Bone marrow (tissue), 2 donors: Measurements from ENCODE around the gene PTPRE.
A peak's percentile ranks its signal among the peaks of the same experiment; 100 is the strongest.

ENCODE experiments used
- DNase-seq, 2 donors: peaks; one replicate each; lab custom pipeline; 2025; lab: John Stamatoyannopoulos, UW

PTPRE gene

DNA sequence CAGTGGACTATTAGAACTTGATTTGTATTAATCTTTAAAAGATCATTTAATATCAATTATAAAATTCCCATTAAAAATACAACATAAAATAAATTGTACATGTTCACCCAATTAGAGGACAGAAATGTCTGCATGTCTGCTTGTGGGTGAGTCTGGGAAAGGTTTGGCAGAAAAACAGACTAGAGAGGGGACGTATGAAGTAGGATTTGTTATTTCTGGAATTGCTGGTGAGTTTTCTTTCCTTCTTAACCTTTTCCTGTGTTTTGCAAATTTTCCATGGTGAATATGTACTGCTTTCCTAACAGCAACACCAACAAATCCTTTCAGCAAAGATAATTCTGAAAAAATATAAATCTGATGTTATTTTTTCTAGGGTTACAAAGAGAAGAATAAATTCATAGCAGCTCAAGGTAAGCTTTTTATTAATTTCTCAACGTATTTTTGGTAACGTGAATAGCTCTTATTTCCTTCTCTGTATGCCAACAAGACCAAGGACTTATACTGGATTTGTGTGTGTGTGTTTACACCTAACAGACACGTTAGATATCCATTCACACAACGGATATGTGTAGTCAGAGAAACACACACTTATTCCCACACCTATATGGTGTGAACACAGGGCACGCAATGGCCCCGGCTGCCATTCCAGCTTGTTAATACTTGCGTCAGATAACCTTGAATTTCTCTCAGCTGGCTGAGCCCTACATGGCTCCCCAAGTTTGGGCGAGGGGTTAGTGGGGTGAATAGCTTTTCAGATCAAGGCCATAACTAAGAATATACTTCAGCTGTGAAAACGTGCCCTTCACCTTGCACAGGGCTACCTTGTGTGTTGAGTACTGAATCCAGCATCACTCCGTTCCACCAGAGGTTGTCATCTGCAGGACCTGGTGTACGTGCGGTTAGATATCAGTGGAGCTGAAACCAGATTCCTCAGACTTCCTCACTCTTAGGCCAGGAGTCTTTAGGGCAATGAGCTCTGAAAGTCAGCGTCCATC, 154.7 kb downstream of the PTPRE start:
- no peak for DNase-seq

DNA sequence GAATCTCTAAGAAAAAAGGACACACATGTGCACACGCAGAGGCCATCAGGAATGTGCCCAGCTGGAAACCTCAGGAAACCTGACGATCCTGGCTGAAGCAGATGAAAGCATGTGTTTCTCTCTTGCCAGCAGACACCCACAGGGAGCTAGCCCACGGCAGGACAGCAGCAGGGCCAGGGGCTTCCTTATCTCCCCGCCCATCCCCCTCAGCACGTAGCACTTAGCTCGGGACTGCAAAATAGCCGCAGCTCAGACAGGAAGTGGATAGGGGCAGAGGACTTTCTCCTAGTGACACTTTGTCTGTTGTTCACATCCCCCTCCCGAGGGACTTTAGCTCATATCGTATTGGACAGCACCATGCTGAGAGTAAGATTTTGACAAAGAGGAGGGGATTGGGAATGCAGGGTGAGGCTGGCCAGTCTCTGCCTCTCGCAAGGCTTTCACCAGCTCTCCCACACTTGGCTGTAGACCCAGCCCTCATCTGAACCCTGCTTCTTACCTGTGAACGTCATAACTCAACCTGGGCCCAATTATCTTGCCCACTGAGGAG, 155.5 kb downstream of the PTPRE start:
- no peak for DNase-seq

DNA sequence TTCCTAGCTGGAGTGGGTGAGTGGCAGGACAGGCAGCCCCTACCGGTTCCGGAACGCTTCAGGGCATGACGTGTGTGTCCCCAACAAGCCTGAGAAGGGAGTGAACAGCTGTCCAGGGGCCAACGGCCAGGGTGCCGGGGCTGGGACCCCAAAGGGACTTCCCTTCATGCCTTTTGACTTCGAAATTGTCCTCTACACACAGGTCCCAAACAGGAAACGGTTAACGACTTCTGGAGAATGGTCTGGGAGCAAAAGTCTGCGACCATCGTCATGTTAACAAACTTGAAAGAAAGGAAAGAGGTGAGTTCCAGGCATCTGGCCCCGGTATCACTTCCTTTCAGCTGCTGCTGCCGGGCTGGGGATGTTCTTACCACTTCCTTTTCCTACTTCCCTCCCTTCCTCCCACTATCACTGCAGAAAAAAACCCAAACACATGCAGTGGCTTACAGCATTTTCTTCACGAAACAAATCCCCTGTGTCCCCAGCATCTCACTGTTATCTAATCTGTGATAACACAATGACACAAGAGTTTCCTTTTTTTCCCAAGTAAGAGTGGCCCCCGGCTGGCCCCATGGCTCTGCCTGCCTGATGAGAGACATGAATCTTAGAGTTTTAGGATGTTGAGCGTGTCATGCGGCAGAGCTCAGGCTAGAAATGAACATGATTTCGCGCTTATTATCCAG, 156.1 kb downstream of the PTPRE start:
- peak; percentile 63 to 65 for DNase-seq

DNA sequence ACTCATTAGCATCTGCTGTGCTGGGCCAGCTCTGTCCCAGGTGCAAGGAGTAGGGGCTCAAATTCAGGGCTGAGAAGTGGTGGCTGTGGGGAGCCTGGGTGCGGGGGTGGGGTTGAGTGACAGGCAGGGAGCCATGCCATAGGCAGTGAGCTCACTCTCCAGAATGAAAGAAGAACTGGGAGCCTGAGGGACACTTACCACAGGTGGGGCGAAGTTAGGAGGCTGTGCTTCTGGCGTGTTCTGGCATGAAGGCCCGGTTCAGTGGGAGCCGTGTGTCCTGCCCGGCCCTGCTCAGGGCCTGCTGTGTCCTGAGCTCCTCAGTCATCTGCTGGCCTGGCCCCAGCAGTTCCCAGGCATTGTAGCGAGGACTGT, 156.8 kb downstream of the PTPRE start:
- DNase-seq: no peak

DNA sequence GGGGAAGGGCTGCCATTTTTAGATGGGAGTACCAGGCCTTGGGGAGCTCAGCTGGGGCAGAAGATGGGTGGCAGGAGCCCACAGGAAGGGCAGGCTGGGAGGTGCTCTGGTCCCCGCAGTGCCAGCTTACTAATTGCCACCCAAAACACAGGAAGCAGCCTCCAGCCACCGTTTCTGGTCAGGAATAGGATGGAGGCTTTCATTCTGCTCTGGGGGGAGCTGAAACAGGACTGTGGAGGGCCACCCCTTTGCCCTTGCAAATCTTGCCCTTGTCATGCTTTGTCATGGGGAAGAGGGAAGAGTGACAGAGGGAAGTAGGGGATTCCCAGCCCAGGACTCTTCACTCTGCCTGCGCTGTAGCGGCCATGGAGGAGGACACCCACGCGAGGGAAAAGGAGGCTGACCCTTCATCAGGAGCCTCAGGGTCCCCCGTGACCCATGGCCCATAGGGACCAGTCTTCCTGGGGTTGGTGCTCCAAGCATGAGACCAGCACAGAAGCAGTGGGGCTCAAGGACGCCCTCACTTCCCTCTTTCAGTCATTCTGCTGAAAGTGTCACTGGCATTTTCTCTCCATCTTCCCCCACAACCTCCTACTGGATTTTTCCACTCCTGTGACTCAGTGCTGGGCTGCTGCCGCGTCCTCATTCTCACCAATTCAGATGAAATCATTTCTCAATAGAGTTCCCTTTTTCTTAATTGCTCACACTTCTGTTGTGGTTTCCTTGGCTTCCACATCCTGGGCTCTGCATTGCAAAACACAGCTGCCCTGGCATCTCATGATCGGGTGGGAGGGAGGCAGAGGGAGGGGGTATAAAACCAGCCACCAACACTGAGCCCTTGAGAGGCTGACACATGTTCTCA, 157.4 kb downstream of the PTPRE start:
- peak; percentile 73 to 98 for DNase-seq

DNA sequence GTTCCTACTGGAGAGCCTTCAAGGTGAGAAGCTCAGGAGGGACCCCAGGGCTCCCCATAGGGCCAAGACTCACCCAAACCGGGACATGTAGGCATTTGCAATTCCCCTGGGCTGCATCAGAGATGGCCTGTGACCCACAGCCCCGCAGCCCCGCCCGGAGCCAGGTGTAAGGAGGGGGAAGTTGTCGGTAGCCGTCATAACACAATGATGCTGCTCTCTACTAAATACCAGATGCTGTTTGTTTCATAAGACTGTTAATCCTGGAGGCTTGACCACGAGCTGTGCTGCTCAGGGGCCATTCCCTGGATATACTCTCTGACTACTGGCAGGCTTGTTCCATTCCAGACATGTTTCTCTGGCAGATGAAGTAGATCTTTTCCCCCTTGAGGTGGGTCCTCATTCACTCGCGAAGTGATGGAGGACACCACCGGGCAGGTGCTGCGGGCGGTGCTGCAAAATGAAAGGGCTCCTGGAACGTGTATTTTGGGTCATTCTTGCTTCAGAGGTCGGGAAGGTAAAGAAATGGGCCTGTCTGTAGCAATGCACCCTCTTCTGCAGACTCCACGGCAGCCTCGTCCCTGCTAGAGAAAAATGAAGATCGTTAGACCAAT, 158.2 kb downstream of the PTPRE start:
- peak in 1 of 2 donors; percentile 73 for DNase-seq

DNA sequence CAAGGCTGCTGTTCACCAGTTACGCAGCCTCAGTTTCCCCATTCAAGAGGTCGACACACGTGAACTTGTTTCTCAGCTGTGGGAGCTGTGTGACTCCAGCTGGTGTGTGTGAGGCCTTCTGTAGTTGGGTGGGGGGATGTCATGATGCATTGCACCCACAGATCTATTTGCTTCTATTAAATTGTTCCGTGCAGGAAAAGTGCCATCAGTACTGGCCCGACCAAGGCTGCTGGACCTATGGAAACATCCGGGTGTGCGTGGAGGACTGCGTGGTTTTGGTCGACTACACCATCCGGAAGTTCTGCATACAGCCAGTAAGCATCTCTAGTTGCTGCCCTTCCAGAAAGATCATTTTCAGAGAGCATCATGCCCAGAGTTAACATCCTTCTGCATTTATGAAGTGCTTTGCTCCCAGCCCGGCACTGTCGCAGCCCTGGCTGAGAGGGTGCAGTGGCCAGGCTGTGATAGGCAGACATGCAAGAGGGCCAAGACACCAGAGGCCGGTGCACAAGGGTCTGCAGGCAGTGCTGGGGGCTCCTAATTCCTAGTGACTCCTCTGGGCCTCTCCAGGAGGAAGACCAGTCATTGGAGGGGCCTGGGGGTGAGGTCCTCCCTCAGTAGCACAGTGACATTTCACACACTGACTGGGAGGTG, 159.1 kb downstream of the PTPRE start:
- no peak for DNase-seq

DNA sequence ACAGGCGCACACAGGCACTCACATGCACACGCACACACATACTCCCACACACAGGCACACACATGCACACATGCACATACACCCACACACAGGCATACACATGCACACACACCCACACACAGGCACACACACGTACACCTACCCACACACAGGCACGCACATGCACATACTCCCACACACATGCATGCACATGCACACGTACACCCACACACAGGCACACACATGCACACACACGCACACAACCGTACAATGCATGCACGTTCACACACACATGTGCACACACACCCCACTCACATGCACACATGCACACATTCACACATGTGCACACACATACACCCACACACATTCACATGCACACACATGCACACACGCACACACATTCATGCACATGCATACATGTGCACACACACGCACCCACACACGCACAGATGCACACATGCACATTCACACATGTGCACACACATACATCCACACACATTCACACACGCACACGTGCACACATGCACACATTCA, 160.0 kb downstream of the PTPRE start:
- DNase-seq: no peak

DNA sequence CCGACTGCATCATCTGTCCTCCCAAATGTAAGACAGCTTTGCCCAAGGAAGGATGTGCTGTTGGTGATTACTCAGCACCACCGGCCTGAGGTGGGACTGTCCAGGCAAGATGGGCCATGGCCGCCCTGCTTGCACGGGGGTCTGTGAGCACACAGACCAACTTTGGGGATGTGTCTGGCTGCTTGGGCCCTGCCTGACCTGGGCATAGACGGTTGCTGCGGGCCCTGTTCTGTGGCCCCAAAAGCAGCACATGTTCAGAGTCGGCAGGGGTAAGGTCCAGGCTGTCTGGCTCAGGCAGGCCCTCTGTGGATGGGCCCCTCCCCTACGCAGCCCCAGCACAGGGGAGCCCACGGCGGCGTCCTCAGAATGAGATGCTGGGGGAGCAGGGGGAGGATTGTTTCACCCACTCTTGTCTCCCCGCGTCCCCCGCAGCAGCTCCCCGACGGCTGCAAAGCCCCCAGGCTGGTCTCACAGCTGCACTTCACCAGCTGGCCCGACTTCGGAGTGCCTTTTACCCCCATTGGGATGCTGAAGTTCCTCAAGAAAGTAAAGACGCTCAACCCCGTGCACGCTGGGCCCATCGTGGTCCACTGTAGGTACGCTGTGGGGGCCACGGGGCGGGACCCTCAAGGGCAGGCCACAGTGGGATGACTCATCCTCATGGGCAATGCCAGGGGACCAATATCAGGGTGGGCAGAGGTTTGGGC, 160.9 kb downstream of the PTPRE start:
- no peak for DNase-seq

DNA sequence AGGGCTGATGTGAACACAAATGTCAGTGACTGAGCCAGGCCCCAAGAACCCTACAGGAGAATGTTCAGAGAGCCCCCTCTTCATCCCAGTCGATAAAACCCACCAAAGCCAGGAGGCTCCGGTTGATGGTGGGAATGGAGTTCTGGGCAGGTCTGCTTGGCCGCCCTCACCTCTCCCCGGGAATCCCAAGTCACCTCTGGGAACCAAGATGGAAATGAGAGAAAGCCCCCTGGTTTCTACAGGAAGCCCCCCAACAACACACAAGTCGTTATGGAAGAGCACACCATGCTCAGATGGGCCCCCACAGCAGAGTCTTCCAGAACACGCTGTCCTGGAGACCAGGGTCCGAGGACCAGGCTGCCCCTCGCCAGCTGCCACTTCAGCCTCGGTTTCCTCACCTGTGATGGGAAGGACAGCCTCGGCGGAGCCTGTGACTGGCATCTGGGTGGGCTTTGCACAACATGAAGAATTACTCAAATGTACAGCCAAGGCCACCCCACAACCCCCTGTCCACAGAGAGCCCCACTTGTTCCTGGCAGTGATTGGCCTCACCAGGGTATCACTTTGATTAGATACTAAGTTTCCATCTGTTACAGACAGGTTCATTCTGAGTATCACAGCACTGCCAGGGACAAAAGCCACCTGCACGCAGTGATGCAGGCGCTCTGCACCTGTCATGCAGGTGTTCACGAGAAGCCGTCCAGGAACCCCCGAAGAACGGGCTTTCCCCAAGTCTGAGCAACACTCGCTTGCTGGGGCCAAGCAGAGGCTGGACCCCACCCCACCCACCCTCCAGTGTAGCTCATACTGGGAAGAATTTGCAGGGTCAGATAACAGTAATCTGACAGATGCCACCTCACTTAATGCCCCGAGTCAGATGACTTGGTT, 161.7 kb downstream of the PTPRE start:
- no peak for DNase-seq

DNA sequence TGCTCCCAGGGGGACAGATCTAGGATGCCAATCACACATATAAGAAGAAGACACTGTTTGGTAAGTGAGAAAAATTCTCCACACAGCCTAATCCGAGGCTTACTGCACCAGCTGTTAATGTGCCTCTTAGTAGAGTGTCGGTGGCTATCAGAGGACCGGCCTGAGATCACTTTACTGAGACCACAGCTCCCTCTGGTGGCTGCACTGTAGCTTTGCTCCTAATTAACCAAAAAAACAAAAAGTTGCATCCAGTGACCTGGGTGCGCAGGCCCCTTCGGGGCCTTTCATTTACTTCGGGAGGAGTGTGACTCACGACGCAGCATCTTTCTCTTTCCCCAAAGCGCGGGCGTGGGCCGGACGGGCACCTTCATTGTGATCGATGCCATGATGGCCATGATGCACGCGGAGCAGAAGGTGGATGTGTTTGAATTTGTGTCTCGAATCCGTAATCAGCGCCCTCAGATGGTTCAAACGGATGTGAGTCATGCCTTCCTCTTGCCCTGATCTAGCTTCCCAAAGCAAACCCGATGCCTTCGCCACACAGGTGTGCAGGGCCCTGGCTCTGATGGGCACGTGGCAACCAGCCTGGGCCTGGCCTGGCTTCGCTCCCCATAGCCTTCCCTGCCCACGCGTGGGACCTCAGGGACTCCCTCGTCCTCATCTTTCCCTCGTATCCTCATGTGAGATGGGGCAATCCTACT, 162.6 kb downstream of the PTPRE start:
- DNase-seq: peak; percentile 38 to 74

DNA sequence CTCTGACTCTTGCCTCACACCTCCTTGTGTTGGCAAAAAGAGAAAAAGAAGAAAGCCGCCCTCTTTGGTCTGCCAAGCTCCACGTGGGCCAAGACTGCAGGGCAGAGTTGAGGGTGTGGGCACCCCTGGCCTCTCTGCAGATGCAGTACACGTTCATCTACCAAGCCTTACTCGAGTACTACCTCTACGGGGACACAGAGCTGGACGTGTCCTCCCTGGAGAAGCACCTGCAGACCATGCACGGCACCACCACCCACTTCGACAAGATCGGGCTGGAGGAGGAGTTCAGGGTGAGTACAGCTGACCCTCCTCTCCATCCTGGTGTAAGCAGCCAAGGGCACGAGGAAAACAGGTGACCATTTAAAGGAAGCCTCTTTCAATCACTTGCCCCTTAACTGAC, 163.3 kb downstream of the PTPRE start:
- DNase-seq: no peak

DNA sequence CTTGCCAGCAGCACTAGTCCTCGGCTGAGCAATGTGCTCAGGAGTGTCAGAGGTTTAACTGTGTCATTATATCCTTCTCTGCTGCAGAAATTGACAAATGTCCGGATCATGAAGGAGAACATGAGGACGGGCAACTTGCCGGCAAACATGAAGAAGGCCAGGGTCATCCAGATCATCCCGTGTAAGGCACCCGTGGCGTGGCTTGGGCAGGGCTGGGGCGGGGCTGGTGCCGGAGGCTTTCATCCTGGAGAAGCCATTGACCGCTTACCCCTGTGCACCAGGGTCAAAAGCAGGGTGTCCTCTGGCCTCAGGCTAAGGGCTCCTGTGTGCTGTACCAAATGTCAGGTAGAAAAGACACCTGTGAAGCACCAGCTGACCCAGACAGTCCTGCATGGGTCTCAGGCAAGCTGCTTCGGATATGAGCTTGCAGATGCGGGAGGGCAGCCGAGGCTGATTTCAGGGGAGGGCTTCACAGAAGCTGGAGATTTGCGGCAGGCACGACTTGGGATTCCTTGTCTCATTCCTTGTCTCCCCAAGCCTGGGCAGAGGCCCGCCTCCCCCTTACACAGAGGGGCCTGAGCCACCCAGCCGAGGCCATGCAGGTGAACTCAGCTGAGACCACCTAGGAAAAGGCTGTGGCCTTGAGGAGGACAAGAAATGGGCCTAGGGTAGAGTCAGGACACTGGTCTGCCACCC, 164.0 kb downstream of the PTPRE start:
- no peak for DNase-seq

DNA sequence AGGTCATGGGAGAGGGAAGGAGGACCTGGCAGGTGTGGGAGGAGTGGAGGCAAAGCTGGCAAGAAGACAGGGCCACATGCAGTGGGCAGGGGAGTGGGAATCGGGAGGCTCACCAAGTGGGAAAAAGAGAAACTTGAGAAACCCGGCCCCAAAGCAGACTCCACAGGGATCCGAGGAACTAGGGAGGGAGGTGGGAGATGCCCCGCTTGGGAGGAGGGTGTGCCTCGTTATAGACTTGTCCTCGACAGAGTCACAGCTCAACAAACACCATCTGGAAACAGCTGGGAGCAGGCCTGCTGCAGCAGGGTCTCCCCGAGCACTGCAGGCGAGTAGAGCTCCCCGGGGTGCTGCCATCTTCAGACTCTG, 164.5 kb downstream of the PTPRE start:
- no peak for DNase-seq

DNA sequence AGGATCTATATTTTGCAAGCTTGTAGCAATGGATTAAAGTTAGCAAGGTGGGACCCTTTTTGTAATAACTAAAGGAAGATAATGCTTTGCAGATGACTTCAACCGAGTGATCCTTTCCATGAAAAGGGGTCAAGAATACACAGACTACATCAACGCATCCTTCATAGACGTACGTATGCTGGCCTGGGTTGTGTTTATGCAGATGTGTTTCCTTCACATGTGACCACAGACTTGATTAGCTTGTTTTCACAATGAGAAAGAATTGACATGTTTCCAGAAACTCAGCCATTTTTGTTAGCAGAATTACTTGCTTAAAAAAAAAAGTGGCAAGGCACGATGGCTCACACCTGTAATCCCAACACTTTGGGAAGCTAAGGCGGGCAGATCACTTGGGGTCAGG, 165.1 kb downstream of the PTPRE start:
- DNase-seq: no peak

DNA sequence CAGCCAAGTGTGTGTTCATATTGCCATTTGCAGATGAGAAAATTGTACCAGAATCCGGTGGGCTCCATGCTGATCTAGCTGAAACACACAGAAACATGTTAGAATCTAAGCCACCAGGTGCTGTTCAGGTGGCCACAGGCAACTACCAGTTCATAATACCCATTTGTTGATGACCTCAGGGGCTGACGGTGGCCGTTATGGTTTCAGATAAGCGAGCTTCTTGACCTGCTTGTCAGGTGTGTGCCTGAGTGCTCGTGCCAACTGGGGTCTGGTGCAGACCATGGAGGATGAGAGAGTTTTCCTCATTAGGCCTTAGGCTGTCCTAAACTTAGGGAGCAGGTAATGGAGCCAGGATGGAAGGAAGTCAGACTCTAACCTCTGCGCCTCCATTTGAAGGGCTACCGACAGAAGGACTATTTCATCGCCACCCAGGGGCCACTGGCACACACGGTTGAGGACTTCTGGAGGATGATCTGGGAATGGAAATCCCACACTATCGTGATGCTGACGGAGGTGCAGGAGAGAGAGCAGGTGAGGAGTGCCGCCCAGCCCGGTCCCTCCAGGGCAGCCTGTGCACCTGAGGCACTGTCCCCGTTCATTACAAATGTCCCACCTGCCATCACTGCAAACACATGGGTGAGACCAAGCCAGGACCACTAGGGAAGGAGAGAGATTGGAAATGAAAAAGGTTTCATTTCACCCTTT, 166.2 kb downstream of the PTPRE start:
- DNase-seq: no peak

DNA sequence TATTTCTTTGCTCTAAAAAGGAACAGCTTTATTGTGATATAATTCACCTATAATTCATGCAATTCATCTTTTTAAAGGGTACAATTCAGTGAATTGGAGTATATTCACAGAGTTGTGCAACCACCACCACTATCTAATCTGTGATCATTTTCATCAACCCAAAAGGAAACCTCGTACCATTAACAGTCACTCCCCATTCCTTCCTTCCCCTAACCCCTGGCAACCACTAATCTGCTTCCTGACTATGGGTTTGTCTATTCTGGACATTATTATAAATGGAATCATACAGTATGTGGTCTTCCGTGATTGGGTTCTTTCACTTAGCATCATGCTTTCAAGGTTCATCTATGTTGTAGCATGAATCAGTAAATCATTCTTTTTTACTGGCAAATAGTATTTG, 167.0 kb downstream of the PTPRE start:
- DNase-seq: no peak
